GM23338 (cell line): ENCODE results near the gene FEN1. TPM values are rescaled to one million over a fixed set of nuclear protein-coding genes. Genes with fewer than 3 reads are reported as not detected.

Experiments
- ATAC-seq: fragments of 200-7000 bp; cut with Tn5 transposase; 3 replicates; pipeline ENCODE4 v1.9.1; 2020
- DNase-seq: peaks from one replicate; pipeline ENCODE4 v3.0.0-alpha.2; 2015; ENCODE audit warnings: low spot score
- H2AFZ ChIP-seq: fragments of 200-600 bp; sonication (generic); 2 replicates; pipeline ENCODE4 v1.8.0; 2016; ENCODE audit warnings: antibody characterized with exemption, mild to moderate bottlenecking, moderate library complexity
- H3F3A ChIP-seq: fragments of 200-600 bp; sonication (generic); replicated peaks from 2 replicates; pipeline ENCODE4 v1.8.0; 2017; ENCODE audit warnings: antibody characterized with exemption, mixed run types, low read depth
- H3K27ac ChIP-seq: fragments of 200-600 bp; sonication (generic); 2 replicates; pipeline ENCODE4 v1.6.1; 2016; ENCODE audit warnings: low read depth
- H3K27me3 ChIP-seq: fragments of 200-600 bp; sonication (generic); 2 replicates; pipeline ENCODE4 v1.8.0; 2016; ENCODE audit warnings: mild to moderate bottlenecking, mixed run types, moderate library complexity; ENCODE audit not compliant: insufficient read depth
- H3K36me3 ChIP-seq: fragments of 200-600 bp; sonication (generic); 2 replicates; pipeline ENCODE4 v1.8.0; 2016; ENCODE audit warnings: mild to moderate bottlenecking; ENCODE audit not compliant: insufficient read depth
- H3K4me1 ChIP-seq: fragments of 200-600 bp; sonication (generic); 2 replicates; pipeline ENCODE4 v1.8.0; 2016; ENCODE audit warnings: mild to moderate bottlenecking, moderate library complexity; ENCODE audit not compliant: insufficient read depth
- H3K4me2 ChIP-seq: fragments of 200-600 bp; sonication (generic); 2 replicates; pipeline ENCODE4 v1.7.1; 2017; ENCODE audit warnings: mixed run types
- H3K4me3 ChIP-seq: fragments of 200-600 bp; sonication (generic); 2 replicates; pipeline ENCODE4 v1.6.1; 2016; ENCODE audit warnings: mixed run types
- H3K79me2 ChIP-seq: fragments of 200-600 bp; sonication (generic); replicated peaks from 2 replicates; pipeline ENCODE4 v1.8.0; 2017; ENCODE audit warnings: mild to moderate bottlenecking; ENCODE audit not compliant: insufficient read depth
- H3K9me2 ChIP-seq: fragments of 200-600 bp; sonication (generic); 2 replicates; pipeline ENCODE4 v1.8.0; 2017; ENCODE audit not compliant: insufficient read depth
- H4K20me1 ChIP-seq: fragments of 200-600 bp; sonication (generic); replicated peaks from 2 replicates; pipeline ENCODE4 v1.8.0; 2017; ENCODE audit warnings: mild to moderate bottlenecking; ENCODE audit not compliant: insufficient read depth
- H3K27ac Mint-ChIP-seq: 2 replicates; pipeline ENCODE4 v1.8.0; 2020; ENCODE audit warnings: inconsistent platforms, mild to moderate bottlenecking, moderate library complexity, mixed read lengths
- H3K27me3 Mint-ChIP-seq: 3 replicates; pipeline ENCODE4 v1.8.0; 2022; ENCODE audit warnings: low read depth, mild to moderate bottlenecking, moderate library complexity, mixed read lengths, inconsistent platforms; ENCODE audit not compliant: insufficient read depth, poor library complexity
- H3K36me3 Mint-ChIP-seq: 3 replicates; pipeline ENCODE4 v1.8.0; 2021; ENCODE audit warnings: low read depth, mild to moderate bottlenecking, inconsistent platforms, moderate library complexity, mixed read lengths
- H3K4me1 Mint-ChIP-seq: 3 replicates; pipeline ENCODE4 v1.8.0; 2020; ENCODE audit warnings: mild to moderate bottlenecking, inconsistent platforms, mixed read lengths
- H3K4me3 Mint-ChIP-seq: 3 replicates; pipeline ENCODE4 v1.8.0; 2021; ENCODE audit warnings: moderate library complexity, mild to moderate bottlenecking, inconsistent platforms, mixed read lengths
- H3K9me3 Mint-ChIP-seq: 3 replicates; pipeline ENCODE4 v1.8.0; 2020; ENCODE audit warnings: moderate library complexity, mild to moderate bottlenecking, inconsistent platforms, mixed read lengths
- CREB1 ChIP-seq: fragments of 250-450 bp; sonication (Bioruptor Pico); IDR thresholded peaks from 2 replicates; pipeline ENCODE4 v1.5.0; 2020; ENCODE audit warnings: low read depth, mild to moderate bottlenecking, moderate library complexity
- CTCF ChIP-seq, 2 experiments: fragments of 200-600 bp in 1 of 2; sonication (generic) in 1 of 2; conservative IDR thresholded peaks; 2 replicates each; pipeline versions ENCODE4 v1.5.1 to v1.6.1; 2016 to 2017; ENCODE audit warnings: antibody characterized with exemption in 2 of 2, low read depth in 2 of 2, mild to moderate bottlenecking in 2 of 2, moderate library complexity in 1 of 2
- ETS1 ChIP-seq: IDR thresholded peaks from 2 replicates; pipeline ENCODE4 v1.6.1; 2016; ENCODE audit warnings: antibody characterized with exemption
- EZH2 ChIP-seq: fragments of 200-600 bp; sonication (generic); IDR thresholded peaks from one replicate; pipeline ENCODE4 v1.8.0; 2017; ENCODE audit warnings: antibody characterized with exemption, mild to moderate bottlenecking, low read depth; ENCODE audit not compliant: unreplicated experiment
- EZH2phosphoT487 ChIP-seq: fragments of 200-600 bp; sonication (generic); IDR thresholded peaks from one replicate; pipeline ENCODE4 v1.8.1; 2018; ENCODE audit warnings: antibody characterized with exemption; ENCODE audit not compliant: unreplicated experiment
- JUNB ChIP-seq: IDR thresholded peaks from one replicate; pipeline ENCODE4 v1.6.1; 2016; ENCODE audit warnings: antibody characterized with exemption; ENCODE audit not compliant: unreplicated experiment
- NANOG ChIP-seq: IDR thresholded peaks from 2 replicates; pipeline ENCODE4 v1.6.1; 2016; ENCODE audit warnings: antibody characterized with exemption, borderline replicate concordance
- POLR2AphosphoS5 ChIP-seq: IDR thresholded peaks from 2 replicates; pipeline ENCODE4 v1.6.1; 2016; ENCODE audit warnings: antibody characterized with exemption, low read depth
- REST ChIP-seq: IDR thresholded peaks from one replicate; pipeline ENCODE4 v1.6.1; 2018; ENCODE audit warnings: antibody characterized with exemption; ENCODE audit not compliant: unreplicated experiment
- STAT1 ChIP-seq: IDR thresholded peaks from one replicate; pipeline ENCODE4 v1.6.1; 2016; ENCODE audit warnings: antibody characterized with exemption; ENCODE audit not compliant: unreplicated experiment
- ZNF331 ChIP-seq: fragments of 250-450 bp; sonication (Bioruptor Pico); IDR thresholded peaks from 2 replicates; pipeline ENCODE4 v1.5.0; 2020; ENCODE audit warnings: low read depth, mild to moderate bottlenecking, moderate library complexity
- ZNF462 ChIP-seq: fragments of 250-450 bp; sonication (Bioruptor Pico); IDR thresholded peaks from 2 replicates; pipeline ENCODE4 v1.5.0; 2020; ENCODE audit warnings: mild to moderate bottlenecking, moderate library complexity
- polyA plus RNA-seq: library from polyadenylated mRNA; unstranded; fragments of >200 nt; fragmentation: Nextera tagmentation; extraction: Ambion mirVana; gene quantifications from 2 replicates; pipeline ENCODE4 v1.2.1, GENCODE V29; 2016
- total RNA-seq: library from RNA; depleted of rRNA; stranded (reverse); fragments of >200 nt; shearing (Covaris generic); gene quantifications from 2 replicates; pipeline ENCODE4 v1.2.3, GENCODE V29; 2014

Gene FEN1
- total and polyA plus RNA-seq, 2 experiments from 2014 or later, result 85.1 to 89.0 TPM

GRCh38 chr11:61761440-61762222 lies 31.1 kb upstream of the FEN1 start:
- Histone ChIP-seq H3K9me2 (no peaks in the 10 kb centered on the region), H2AFZ (no peak overlapping the region), H3K4me3 (no peak overlapping the region), H4K20me1 (no peaks in the 10 kb centered on the region), H3K27me3 (no peaks in the 10 kb centered on the region), H3K36me3 (no peaks in the 10 kb centered on the region), H3K79me2 (no peaks in the 10 kb centered on the region), H3F3A (no peaks in the 10 kb centered on the region), H3K4me1 (peaks cover 19% of the 10 kb centered on the region; the same call in 1 of the 2 replicates), H3K4me2 (no peak overlapping the region), H3K27ac (no peak overlapping the region)
- H3K4me1 Mint-ChIP-seq, result peaks cover 27% of the 10 kb centered on the region; the same call in 2 of the 3 replicates
- TF ChIP-seq NANOG (no peak), EZH2phosphoT487 (no peak), CTCF (conservative IDR thresholded peaks at IDR 0.05; ENCODE audit: low read depth in 2 of 2) (no peak), EZH2 (no peak), ZNF462 (CRISPR knock-in tag) (no peak), CREB1 (CRISPR knock-in tag) (no peak), JUNB (no peak), REST (no peak), ETS1 (no peak), STAT1 (no peak), POLR2AphosphoS5 (no peak), ZNF331 (CRISPR knock-in tag) (no peak)
- peak; percentile 6; the same call in 2 of the 3 replicates for ATAC-seq
- H3K27ac Mint-ChIP-seq, result no peak overlapping the region
- H3K9me3 Mint-ChIP-seq, result no peaks in the 10 kb centered on the region; the same call in 2 of the 3 replicates
- H3K4me3 Mint-ChIP-seq, result no peak overlapping the region
- peaks cover 15% of the 10 kb centered on the region for H3K27me3 Mint-ChIP-seq
- H3K36me3 Mint-ChIP-seq, result no peaks in the 10 kb centered on the region
- no peak for DNase-seq
